Measurements from ENCODE around the gene BRD1.

DNA sequence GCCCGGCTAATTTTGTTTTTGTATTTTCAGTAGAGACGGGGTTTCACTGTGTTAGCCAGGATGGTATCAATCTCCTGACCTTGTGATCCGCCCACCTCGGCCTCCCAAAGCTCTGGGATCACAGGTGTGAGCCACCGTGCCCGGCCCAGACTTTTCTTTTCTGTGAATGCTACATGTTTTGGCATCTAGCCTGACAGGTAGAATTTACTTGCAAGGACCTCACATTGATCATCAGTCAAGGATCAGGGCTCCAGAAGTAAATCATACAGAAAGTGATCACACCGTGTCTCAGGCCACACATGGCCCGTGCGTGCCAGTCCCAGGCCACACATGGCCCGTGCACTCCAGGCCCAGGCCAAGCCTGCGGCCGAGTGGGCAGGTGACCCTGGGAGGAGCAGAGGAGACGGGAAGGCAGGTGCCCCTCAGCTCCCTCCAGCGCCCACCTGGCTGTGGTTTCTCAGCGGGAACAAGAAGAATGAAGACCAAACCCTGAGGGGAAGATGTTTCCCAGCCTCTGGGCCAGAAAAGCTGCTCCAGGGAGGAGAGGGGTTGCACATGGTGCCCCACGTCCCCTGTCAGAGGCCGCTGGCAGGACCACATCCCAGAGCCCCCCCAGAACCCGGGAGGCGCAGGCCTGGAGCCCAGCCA lies 76.2 kb downstream of the BRD1 start:
- TF ChIP-seq, protein P1, sequence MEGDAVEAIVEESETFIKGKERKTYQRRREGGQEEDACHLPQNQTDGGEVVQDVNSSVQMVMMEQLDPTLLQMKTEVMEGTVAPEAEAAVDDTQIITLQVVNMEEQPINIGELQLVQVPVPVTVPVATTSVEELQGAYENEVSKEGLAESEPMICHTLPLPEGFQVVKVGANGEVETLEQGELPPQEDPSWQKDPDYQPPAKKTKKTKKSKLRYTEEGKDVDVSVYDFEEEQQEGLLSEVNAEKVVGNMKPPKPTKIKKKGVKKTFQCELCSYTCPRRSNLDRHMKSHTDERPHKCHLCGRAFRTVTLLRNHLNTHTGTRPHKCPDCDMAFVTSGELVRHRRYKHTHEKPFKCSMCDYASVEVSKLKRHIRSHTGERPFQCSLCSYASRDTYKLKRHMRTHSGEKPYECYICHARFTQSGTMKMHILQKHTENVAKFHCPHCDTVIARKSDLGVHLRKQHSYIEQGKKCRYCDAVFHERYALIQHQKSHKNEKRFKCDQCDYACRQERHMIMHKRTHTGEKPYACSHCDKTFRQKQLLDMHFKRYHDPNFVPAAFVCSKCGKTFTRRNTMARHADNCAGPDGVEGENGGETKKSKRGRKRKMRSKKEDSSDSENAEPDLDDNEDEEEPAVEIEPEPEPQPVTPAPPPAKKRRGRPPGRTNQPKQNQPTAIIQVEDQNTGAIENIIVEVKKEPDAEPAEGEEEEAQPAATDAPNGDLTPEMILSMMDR (IDR thresholded peaks at IDR 0.05; ENCODE audit: poor library complexity) = no peak
- TF ChIP-seq EZH2phosphoT487 (IDR thresholded peaks at IDR 0.05; ENCODE audit: low read depth, severe bottlenecking, unreplicated experiment) (no peak), EZH2 (IDR thresholded peaks at IDR 0.05; ENCODE audit: borderline replicate concordance) (no peak)
